Measurements from ENCODE around the gene HOXC6.

Gene HOXC6

DNA sequence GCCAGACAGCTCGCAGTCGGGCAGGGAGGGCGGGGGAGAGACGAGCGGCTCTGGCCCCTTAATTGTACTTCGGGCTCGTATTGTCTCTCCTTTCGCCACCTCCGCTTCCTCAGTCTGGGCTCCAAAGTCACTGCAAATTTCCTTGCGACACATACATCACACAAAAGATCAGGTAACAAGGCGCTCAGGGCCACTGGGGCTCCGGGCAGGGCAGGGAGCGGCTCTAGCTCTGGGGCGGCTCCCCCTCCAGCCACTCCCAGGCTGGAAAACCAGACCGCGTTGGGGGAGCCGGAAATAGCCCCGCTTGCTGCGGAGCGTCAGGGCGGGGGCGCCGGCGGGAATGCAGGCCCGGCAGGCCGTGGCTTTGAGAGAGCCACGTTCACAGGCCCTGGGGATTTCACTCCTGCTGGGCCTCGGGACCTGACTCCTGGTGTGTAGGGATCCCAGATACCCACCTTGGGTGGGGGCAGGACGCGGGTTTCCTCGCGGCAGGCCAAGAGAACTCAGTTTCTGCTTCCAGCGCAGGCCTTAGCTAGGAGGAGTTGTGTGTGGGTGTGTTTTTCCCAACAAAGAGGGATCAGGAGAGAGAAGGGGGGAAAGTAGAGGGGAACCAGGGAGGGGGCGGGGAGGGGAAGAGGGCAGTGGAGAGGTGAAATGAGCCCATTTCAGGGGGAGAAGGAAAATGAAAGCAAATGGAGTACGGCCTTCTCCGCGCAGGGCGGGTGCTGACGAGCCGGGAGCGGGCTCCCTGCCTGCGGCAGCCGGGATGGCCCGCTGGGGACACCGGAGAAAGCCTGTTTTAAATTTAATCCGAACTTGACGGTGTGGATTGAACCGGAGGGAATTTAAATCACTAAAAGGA, 32.6 kb upstream of the HOXC6 start:
- FAIRE-seq (no peak), DNase-seq (ENCODE audit: insufficient read length, low spot score) (no peak)
- TF ChIP-seq SPI1 (IDR thresholded peaks at IDR 0.05; ENCODE audit: low read depth, low read length) (no peak), PAX5 (IDR thresholded peaks at IDR 0.05; ENCODE audit: insufficient read depth, low read length, severe bottlenecking) (no peak), POLR2AphosphoS5 (IDR thresholded peaks at IDR 0.05; ENCODE audit: low read depth, low read length) (no peak), POU2F2 (IDR thresholded peaks at IDR 0.05; ENCODE audit: low read depth, low read length) (no peak), TAF1 (IDR thresholded peaks at IDR 0.05; ENCODE audit: low read depth, low read length) (no peak), POLR2A (IDR thresholded peaks at IDR 0.05; ENCODE audit: low read depth, low read length) (no peak)

DNA sequence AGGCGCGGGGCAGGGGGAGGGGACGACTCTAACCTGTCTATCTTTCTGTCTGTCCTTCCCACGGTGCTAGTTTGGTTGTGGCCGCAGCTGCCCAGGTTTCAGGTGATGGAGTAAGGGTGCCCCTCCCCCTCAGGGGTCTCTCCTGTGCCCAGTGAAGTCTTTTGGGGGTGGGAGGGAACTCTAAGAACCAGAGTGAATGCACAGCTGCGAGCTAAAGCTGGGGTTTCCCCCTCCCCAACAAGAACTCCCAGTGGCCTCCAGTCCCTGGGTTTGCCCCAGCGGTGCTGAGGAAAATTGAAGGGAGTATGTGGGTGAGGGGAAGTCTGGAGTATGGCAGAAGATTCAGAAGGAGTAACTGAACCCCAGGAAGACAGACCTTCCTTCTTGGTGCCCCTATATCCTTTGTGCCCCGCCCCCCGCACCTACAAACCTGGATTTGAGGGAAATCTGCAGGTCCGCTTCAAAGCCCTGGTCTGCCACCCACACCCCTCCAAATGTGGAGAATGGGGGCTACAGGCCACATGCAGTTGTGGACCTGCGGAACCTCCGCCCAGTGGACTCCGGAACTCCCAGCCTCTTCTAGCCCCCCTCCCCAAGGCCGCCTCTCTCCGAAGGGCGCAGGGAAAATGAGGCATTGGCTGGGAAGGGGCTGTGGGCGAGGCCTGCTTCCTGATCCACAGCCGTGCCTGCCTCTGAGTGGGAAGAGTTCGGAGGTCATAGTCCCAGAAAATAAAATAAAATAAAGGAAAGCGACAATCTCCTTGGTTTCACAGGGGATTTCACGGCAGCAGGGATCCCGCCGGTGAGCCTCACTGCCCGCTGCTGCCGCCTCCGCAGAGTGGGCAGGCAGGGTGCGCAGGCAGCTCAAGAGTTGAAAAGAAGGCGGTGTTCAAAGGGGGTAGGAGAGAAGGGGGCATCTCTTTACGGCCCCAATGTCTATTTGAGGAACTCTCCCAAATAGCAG, 31.7 kb upstream of the HOXC6 start:
- DNase-seq (ENCODE audit: insufficient read length, low spot score) (no peak), FAIRE-seq (no peak)
- TF ChIP-seq TAF1 (IDR thresholded peaks at IDR 0.05; ENCODE audit: low read depth, low read length) (no peak), POLR2A (IDR thresholded peaks at IDR 0.05; ENCODE audit: low read depth, low read length) (no peak), PAX5 (IDR thresholded peaks at IDR 0.05; ENCODE audit: insufficient read depth, low read length, severe bottlenecking) (no peak), SPI1 (IDR thresholded peaks at IDR 0.05; ENCODE audit: low read depth, low read length) (no peak), POLR2AphosphoS5 (IDR thresholded peaks at IDR 0.05; ENCODE audit: low read depth, low read length) (no peak), POU2F2 (IDR thresholded peaks at IDR 0.05; ENCODE audit: low read depth, low read length) (no peak)

DNA sequence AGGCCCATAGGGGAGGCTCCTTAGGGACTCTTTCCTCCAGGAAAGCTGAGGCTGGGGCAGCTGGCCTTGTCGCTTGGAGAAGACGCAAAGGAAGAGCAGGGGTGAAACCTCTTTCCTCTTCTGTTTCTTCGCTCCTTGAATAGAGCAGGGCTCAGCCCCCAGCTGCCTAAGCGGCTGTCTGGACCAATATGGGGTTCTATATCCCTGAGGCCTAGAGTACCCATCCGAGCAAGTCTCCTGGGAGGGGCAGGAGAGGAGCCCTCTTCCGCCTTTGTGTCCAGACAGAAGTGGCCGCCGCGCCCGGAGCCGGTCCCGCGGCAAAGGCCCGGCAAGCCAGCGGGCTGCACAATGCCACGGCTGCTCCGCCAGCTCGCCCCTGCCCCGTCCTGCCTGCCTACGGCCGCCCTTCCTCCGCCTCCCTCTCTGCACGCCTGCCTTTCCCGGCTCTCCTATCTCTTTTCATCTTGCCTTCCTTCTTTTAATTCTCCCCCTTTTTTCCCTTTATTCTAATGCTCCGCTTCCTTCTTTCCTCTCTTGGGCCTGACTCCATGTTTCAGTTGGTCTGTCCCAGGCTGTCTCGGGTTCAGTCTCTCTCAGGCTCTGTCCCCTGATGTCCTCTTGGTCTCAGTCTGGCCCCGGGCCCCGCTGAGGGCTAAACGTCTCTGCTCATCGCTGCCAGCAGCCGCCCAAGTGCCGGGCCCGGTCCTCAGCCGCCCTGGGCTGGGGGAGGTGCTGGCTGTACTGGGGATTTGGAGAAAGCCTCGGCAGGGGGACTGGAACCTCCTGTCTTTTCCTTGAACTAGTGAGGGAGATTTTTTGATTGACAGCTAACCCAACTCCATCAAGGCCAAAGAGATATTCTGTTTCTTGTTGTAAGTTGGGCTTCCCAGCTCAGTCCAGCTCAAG, 30.8 kb upstream of the HOXC6 start:
- FAIRE-seq (no peak), DNase-seq (ENCODE audit: insufficient read length, low spot score) (no peak)
- TF ChIP-seq PAX5 (IDR thresholded peaks at IDR 0.05; ENCODE audit: insufficient read depth, low read length, severe bottlenecking) (no peak), TAF1 (IDR thresholded peaks at IDR 0.05; ENCODE audit: low read depth, low read length) (no peak)

DNA sequence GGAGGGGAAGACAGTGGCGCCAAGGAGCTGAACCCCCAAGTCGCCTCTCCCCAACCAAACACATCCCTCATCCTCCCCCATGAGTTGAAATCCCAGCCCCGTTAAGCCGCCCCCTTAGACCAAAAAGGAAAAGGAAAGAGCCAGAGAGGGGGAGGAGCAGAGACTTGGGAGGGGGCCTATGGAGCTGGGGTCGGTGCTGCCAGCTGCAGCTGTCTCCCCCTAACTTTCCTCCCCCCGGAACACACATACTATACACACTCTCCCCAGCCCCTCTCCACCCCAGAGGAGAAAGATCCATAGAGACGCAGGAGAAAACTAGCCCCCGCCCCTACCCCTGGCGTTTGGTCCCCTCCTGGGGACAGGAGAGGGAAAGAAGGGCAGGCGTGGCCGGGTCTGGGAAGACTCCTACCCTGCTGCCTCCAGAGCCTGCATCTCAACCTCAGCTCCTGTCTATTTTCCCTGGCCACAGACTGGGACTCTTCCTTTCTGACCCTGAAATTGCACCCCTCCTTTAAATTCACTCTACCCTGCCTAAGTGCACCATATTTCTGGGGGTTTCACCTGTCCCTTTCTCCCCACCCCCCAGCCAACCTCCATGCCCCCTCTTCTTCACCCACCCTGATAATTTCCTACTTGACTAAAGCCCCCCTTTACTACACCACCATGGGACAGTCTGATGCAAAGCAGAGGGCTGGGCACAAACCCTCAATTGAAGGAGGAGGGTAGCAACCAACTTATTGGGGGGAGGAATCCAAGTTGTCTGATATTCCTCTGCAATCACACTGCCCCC, 29.9 kb upstream of the HOXC6 start:
- no peak for TF ChIP-seq POU2F2 (IDR thresholded peaks at IDR 0.05; ENCODE audit: low read depth, low read length)
- no peak for TF ChIP-seq SPI1 (IDR thresholded peaks at IDR 0.05; ENCODE audit: low read depth, low read length)
- no peak for TF ChIP-seq POLR2AphosphoS5 (IDR thresholded peaks at IDR 0.05; ENCODE audit: low read depth, low read length)
- TF ChIP-seq POLR2A (IDR thresholded peaks at IDR 0.05; ENCODE audit: low read depth, low read length), result no peak
- TF ChIP-seq TAF1 (IDR thresholded peaks at IDR 0.05; ENCODE audit: low read depth, low read length), result no peak
- TF ChIP-seq PAX5 (IDR thresholded peaks at IDR 0.05; ENCODE audit: insufficient read depth, low read length, severe bottlenecking), result no peak

DNA sequence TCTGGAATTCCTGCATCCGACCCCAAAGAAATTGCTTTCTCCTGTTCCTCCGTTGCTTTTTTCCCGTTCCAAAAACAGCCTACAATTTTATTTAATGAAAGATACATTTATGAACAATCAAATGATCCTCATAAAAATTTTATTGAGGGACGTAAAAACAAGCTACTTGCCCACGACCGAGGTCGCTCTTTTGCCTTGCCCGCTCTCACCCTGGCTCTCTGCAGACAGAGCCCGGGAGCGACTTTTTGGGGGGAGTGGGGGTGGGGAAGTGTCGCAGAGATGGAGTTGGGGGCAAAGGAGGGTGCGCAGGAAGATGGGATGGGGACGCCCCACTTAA, 29.4 kb upstream of the HOXC6 start:
- DNase-seq (ENCODE audit: insufficient read length, low spot score), result no peak
- no peak for TF ChIP-seq TAF1 (IDR thresholded peaks at IDR 0.05; ENCODE audit: low read depth, low read length)
- no peak for TF ChIP-seq POU2F2 (IDR thresholded peaks at IDR 0.05; ENCODE audit: low read depth, low read length)
- TF ChIP-seq SPI1 (IDR thresholded peaks at IDR 0.05; ENCODE audit: low read depth, low read length), result no peak
- TF ChIP-seq POLR2AphosphoS5 (IDR thresholded peaks at IDR 0.05; ENCODE audit: low read depth, low read length), result no peak
- no peak for TF ChIP-seq PAX5 (IDR thresholded peaks at IDR 0.05; ENCODE audit: insufficient read depth, low read length, severe bottlenecking)
- TF ChIP-seq POLR2A (IDR thresholded peaks at IDR 0.05; ENCODE audit: low read depth, low read length), result no peak
- no peak for FAIRE-seq

More for the DNA sequence above, 29.9 kb upstream of the HOXC6 start:
- DNase-seq (ENCODE audit: insufficient read length, low spot score), result no peak
- no peak for FAIRE-seq

DNA sequence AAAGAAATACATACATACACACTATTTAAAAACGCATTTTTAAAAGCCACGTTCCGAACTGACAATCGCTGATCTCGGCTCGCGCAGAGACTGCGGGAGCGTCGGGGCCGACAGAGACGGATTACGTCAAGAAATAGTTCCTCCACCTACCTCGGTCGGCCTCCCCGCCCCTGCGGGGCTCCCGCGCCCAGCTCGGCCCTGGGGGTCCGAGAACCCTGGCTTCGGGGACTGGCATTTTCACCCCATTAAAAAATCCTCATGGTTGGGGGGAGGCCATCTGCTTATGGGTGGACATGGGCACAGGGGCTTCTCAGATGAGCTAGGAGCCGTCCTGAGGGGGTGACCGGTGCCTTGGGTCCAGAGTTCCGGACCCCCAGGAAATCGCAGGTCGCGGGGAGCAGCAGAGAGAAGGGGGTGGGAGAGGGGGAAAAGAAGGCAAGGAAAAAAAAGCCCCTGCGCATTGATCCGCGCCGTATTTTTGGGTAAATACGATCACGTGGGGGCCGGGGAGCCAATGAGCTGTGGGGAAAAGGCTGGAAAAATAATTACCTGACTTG, 28.6 kb upstream of the HOXC6 start:
- FAIRE-seq (no peak), DNase-seq (ENCODE audit: insufficient read length, low spot score) (no peak)
- TF ChIP-seq SPI1 (IDR thresholded peaks at IDR 0.05; ENCODE audit: low read depth, low read length) (no peak), POLR2A (IDR thresholded peaks at IDR 0.05; ENCODE audit: low read depth, low read length) (no peak), TAF1 (IDR thresholded peaks at IDR 0.05; ENCODE audit: low read depth, low read length) (no peak), POLR2AphosphoS5 (IDR thresholded peaks at IDR 0.05; ENCODE audit: low read depth, low read length) (no peak), PAX5 (IDR thresholded peaks at IDR 0.05; ENCODE audit: insufficient read depth, low read length, severe bottlenecking) (no peak), POU2F2 (IDR thresholded peaks at IDR 0.05; ENCODE audit: low read depth, low read length) (no peak)

DNA sequence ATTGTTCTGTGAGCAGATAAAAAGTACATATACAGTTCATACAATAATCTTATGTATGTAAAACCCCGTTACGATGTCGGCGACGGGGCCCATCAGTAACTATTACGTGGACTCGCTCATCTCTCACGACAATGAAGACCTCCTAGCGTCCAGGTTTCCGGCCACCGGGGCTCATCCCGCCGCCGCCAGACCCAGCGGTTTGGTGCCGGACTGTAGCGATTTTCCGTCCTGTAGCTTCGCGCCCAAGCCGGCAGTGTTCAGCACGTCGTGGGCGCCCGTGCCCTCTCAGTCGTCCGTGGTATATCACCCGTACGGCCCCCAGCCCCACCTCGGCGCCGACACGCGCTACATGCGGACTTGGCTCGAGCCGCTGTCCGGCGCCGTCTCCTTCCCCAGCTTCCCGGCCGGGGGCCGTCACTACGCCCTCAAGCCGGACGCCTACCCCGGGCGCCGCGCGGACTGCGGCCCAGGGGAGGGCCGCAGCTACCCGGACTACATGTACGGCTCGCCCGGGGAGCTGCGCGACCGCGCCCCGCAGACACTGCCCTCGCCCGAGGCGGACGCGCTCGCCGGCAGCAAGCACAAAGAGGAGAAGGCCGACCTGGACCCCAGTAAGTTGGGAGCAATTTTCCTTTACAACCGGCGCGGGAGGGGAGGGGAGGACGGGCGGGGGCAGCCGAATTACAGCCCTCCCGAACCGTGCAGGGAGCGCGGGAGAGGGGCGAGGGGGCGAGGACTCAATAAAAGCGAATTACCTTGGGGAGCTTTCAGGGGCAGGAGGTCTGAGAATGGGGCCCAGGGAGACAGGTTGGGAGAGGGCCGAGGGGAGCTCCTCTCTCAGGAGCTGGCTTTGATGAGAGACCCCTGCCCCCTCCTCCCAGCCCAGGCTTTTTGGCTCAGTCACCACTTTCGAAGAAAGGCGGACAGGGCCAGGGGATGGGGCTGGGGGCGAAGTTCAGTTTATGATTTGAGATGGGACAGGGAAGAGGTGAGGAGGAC, 27.8 kb upstream of the HOXC6 start, which contains the start of gene HOXC9:
HOXC9 (plus strand) TSS at position 46 of the 999 bp plus-strand sequence; CDS start at position 74, 28 bp downstream.
- FAIRE-seq (no peak), DNase-seq (ENCODE audit: insufficient read length, low spot score) (no peak)
- TF ChIP-seq POLR2A (IDR thresholded peaks at IDR 0.05; ENCODE audit: low read depth, low read length) (no peak), POU2F2 (IDR thresholded peaks at IDR 0.05; ENCODE audit: low read depth, low read length) (no peak), SPI1 (IDR thresholded peaks at IDR 0.05; ENCODE audit: low read depth, low read length) (no peak), PAX5 (IDR thresholded peaks at IDR 0.05; ENCODE audit: insufficient read depth, low read length, severe bottlenecking) (no peak), POLR2AphosphoS5 (IDR thresholded peaks at IDR 0.05; ENCODE audit: low read depth, low read length) (no peak), TAF1 (IDR thresholded peaks at IDR 0.05; ENCODE audit: low read depth, low read length) (no peak)

Measured in GM12891 (cell line).